Left hindlimb (tissue), 1 donor: ENCODE measurements around the gene SMPDL3A.
"Not testable (repeated sequence)": the region's sequence is repeated elsewhere in the genome, so short reads cannot be mapped to it uniquely, and the experiment has no call there.

Experiments used
- DNase-seq: peaks from one replicate; pipeline ENCODE4 v3.0.0-alpha.2; 2018

SMPDL3A gene, protein sequence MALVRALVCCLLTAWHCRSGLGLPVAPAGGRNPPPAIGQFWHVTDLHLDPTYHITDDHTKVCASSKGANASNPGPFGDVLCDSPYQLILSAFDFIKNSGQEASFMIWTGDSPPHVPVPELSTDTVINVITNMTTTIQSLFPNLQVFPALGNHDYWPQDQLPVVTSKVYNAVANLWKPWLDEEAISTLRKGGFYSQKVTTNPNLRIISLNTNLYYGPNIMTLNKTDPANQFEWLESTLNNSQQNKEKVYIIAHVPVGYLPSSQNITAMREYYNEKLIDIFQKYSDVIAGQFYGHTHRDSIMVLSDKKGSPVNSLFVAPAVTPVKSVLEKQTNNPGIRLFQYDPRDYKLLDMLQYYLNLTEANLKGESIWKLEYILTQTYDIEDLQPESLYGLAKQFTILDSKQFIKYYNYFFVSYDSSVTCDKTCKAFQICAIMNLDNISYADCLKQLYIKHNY

DNA sequence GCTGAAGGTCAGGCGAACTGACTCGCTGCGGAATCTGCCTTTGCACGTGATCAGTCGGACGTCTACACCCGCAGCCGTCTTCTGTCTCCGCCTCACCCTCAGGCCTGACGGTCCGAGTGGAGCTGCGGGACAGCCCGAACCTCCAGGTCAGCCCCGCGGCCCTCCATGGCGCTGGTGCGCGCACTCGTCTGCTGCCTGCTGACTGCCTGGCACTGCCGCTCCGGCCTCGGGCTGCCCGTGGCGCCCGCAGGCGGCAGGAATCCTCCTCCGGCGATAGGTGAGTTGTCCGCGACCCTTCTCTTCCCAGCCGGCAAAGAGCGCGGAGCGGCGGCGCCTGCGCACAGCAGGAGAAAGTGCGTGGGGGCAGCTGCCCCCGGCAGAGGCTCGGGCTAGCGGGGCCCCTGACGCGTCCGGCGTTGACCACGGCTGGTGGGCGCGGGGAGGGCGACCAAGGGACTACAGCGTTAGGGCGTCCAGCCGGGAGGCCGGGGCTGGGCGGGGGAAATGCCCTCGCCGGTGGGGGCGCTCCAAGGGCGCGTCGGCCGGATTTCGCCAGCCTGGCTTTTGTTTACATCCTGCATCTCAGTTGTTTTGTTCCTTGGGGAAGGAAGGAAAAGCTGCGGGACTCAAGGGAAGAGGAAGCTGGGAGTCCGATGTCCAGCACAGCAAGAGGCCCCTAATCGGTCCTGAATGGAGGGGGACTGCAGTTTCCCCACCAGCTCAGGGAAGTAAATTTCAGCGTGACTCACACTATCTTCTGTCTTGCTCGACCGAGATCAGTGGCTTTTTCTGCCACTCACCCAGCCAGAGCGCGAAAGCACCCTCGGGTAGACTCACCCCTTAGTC lies at the start of gene SMPDL3A:
Gene SMPDL3A (plus strand): TSS at position 77 of the 846 bp plus-strand sequence. CDS start 89 bp downstream, at position 166.
- peak; percentile 84 for DNase-seq

DNA sequence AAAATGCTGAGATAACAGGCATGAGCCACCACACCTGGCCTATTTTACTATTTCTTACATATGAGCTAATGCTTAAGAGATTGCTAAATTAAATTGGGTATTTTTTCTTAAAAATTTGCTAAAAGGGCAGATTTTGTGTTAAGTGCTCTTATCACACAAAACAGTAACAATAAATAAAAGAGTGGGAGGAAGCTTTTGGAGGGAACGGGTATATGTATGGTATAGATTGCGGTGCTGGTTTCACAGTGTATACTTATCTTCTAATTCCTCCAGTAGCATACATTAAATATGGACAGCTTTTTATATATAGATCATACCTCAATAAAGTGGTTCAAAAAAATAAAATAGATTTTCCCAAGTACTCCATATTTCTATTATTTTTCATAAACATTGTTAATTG lies 49.0 kb upstream of the SMPDL3A start:
- no peak for DNase-seq

DNA sequence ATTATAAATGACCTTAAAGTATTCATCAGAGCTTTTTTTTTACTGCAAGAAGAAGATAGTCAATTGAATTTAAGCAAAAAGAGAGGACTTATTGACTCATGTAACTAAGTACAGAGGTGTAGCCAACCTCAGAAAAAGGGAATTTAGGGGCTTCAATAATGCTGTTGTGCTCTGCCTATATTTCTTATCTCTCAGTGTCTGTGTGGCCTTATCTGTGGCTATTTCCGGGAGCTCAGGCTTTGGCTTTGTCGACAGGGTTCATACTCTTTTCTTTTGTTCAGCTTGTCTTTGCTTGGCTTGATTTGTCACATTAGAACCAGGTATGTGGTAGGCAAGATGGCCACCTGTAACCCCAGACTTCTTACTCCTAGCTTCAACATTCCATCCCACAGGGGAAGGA lies 48.1 kb upstream of the SMPDL3A start:
- no peak for DNase-seq

DNA sequence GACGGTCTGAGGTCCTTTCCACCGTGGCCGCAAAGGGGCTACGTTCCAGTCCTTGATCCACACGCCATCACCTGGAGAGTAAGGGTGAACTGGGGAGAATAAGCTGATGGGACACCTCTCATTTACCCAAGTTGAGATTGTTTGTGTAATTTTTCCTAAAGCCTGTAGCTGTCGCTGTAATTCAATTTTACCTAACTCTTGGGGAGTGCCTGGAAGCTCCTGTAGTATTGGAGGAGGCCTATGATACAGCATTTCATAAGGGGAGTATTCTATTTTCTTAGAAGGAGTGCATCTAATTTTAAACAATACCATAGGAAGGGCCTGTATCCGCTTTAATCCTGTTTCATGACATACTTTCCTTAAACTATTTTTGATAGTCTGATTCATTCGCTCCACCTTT lies 44.8 kb upstream of the SMPDL3A start:
- not testable (repeated sequence) for DNase-seq

DNA sequence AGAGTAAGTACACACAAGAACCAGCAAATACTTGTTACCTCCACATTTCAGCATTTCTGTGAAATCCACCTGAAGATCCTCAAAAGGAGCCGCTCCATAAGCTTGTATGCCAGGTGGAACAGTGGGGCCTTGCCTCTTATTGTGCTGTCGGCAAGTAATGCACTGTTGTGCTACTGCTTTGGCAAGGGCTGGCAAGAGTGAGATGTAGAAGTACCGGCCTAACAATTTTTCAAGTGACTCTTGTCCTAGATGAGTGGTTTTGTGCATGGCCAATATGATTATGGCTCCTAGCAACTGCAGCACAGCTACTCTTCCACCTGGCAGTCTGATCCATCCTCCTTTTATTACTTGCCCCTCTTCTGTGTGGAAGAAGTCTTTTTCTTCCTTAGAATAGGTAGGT lies 44.2 kb upstream of the SMPDL3A start:
- DNase-seq, result not testable (repeated sequence)

DNA sequence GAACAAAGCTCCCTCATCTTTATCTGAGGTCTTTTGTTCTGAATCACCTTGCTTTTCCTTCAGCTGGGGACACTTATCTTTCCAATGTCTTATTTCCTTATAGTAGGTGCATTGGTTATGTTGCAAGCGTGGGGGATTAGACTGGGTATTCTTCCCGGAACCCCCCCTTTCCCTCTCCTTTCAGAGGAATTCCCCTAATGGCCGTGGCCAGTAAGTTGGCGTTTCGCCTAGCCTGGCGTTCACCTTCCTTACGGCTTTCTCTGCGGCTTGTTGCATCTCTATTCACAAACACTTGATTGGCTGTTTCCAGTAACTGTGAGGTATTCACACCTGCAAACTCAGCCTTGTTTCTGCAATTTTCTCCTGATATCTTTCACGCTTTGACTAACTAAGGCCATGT lies 42.4 kb upstream of the SMPDL3A start:
- no peak for DNase-seq

DNA sequence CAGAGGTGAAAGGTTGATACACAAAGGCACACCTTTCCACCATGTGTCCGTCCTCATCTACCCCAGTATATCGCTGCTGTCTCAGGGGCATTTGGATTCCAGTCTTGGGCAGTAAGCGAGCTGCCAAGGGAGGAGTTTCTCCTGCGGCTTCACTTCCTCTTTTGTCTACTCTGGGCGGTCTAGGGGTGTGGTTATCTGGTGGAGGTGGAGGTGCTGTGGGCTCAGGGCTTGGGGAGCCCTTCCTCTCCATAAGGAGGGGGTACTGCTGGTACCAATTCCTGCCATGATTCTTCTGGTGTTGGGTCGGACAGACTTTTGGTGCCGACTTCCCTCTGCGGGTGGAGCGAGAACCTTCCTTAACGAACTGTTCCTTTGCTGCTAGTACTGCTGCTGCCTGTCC lies 41.5 kb upstream of the SMPDL3A start:
- DNase-seq, result no peak

DNA sequence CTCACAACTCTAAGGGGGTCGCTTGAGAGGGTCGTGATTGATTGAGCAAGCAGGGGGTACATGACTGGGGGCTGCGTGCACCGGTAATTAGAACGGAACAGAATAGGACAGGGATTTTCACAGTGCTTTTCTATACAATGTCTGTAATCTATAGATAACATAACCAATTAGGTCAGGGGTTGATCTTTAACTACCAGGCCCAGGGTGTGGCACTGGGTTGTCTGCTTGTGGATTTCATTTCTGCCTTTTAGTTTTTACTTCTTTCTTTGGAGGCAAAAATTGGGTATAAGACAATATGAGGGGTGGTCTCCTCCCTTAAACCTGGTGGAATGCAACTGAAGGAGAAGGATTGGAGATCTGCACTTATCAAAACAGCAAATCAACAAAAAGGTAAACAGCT lies 40.1 kb upstream of the SMPDL3A start:
- not testable (repeated sequence) for DNase-seq

DNA sequence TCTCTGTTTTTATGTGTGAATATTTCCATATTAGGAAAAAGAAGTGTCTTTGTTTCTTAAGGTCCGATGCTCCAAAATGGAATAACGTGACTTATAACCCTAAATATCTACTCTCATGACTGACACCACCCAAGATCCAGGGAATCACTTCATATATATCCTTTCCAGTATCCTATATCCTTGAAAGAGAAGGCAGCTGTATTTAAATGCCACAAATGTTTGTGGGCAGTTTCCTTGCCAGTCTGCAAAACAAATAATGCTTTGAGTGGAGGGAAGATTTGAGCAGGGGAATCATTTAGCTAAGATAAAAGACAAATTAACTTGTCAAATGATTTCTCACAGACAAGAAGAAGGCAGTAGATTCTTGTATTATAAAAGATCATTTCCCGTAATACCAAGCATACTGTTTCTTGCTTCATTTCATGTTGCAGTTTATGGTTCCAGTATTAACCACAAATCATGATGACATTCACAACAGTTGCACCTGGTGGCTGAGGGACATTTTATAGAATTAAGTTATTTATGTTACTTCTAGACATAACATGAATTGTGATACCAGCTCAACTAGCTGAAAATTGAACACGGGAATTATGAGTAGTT lies 39.5 kb upstream of the SMPDL3A start:
- no peak for DNase-seq

DNA sequence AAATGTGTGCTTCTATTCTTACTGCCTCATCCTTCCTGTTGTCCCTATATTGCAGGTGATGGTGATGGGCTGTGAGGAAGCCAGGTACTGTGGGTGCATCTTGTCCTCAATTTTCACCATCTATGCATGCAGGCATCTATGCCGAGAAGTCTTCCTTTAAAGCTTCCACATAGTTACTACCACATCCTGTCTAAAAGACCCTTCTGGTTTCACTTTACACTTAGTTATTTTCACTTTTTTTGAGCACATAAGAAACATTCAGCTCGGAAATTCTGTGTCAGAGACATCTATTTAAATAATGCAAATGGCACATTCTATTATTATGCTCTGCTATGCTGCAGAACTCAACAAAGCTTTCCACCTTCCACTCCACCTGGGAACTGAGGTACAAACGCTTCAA lies 37.7 kb upstream of the SMPDL3A start:
- DNase-seq, result no peak

DNA sequence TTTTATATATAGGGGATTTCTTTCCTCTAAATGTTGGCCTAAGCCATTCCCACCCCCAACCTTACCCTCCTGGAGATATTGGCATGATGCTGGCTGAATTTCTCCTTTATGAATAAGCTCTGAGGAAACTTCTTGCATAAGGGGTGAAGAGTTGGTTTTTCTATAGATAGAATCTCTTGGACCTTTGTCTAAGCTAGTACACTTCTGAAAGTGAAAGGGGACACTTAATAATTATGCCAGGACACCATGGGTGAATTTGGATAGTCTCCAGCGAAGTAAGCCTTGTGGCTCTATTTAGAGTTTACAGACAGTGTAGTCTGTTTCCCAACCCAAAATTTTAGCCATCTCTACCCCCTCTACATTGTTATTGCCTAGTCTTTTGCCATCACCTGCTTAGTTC lies 36.6 kb upstream of the SMPDL3A start:
- no peak for DNase-seq

DNA sequence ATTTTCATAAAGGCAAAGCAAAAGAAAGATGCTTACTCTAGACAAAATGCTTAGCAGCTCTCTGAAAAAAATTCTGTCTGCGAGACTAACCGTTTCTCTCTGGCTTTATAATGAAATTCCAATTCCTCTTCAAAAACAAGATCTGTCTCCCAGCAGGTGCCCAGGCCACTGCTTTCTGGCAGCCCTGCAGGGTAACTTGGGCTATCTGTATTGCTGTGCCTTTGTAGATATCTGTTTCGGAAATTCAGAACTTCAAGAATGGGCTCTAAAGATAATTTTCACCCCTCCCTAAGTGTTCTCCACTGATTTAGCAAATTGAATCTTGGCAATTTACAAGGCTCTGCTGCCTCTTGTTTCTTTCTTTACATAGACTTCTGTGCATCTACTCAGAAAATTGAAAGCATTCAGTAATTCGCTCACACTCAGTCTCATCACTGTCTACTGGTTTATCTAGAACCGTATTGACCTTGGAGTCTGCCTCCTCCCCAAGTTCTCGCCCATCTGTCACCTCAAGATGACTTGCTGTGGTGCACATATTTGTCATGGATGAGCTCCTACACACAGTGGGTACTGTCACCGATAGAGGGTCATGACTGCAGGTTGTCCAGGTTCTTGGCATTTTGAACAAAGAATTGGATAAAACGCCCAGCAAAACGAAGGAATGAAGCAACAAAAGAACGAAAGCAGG lies 35.9 kb upstream of the SMPDL3A start:
- DNase-seq, result no peak

DNA sequence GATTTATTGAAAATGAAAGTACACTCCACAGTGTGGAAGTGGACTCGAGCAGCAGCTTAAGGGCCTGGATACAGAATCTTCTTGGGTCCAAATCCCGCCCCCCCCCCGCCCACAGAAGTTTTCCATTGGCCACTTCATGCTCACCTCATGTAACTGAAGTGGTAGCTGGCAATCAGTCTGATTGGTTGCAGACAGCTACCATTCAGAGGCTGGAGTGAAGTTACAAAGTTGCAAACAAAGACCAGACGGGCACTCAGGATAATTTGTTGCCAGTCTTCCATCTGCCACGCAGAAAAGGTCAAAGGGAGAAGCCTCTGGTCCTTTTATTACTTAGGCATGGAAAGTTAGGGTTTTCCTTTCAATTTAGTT lies 35.4 kb upstream of the SMPDL3A start:
- DNase-seq, result no peak

DNA sequence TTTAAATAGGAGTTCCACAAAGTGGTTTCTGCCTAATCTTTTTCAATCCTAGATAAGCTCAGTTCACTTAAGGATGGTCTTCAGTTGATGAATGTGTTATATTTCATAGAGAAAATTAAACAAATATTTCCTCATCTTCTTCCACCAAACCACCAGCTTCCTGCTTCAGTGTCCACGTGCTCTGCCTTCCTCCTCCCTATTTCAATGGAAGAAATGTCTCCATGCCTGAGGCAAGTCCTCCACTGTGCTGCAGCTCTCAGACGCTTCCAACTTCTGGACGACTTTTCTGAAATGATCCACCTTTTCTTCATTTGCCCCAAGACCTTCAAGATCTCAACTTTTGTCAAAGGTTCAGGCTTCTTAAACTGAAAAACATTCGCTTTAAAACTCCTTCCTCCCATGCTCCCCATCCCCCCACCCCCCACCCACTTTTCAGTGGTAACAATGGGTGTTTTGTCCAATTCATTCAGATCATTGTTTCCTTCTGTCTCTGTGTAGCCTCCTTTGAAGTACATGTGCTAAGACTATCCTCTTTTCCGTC lies 34.8 kb upstream of the SMPDL3A start:
- no peak for DNase-seq

DNA sequence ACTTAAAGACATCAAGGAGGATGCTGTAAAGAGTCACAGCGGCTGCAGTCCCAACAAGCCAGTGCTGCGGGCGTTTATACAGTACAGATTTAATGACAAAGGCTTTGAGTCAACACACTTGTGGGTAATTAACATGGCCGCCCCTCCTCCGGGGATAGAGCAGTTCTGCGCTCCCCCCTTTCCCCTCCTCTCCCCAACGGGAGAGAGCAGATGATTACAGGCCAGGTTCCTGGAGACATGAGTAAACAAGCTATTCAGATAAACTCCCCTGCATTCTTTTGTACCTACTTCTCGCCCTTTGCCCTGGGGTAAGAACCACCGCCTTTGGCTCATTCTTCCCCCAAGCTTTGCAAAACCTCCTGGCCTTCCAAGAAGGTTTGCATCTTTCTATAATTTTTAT lies 33.2 kb upstream of the SMPDL3A start:
- DNase-seq, result no peak

DNA sequence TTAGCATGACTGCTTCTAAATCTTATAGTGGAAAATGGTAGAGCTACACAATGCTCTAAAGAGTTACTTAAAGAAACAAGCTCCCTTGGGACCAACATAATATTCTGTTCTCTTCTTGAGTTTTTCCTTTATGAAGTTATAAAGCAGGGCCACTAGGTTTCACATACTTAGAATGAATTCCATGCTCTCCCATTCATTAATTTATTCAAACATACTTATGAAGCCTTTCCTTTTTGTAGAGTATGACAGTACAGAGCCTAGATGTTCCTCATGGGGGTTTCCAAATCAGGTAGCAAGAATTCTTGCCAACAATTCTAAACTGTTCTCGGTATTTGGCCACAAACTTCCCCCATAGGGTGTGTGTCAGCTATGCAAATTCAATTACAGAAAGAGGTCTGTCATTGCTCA lies 30.1 kb upstream of the SMPDL3A start:
- no peak for DNase-seq

DNA sequence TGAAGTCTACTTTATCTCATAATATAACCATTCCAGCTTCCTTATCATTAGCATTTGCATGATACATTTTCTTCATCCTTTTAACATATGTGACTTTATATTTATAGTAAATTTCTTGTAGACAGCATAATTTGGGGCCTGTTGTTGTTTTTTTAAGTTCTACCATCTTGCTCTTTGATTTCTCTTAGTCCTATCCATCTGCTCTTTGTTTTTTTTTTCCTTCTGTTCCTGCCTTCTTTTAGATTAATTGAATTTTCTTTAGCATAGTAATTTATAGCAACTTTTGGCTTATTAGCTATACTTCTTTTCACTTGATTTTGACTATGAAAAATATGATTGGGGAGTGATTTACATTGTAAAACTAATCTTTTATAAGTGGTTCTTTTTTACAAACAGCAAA lies 28.7 kb upstream of the SMPDL3A start:
- DNase-seq, result no peak

DNA sequence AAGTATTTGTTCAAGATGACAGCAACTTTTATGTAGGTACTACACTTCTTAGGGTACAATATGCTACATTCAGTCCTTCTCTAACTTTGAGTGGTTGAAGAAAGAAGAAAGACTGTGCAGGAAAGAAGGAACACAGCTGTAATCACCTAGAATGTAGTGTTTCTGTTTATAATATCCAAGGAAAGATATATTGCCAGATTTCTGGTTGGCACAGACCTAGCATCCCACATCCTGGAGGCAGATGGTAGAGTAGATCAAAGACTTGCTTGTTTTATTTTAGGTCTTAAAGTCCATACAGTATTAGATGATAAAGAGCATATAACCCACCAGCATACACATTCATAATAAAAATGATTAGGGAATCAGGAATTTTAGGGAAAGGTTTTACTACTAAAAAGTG lies 22.8 kb upstream of the SMPDL3A start:
- DNase-seq, result no peak

DNA sequence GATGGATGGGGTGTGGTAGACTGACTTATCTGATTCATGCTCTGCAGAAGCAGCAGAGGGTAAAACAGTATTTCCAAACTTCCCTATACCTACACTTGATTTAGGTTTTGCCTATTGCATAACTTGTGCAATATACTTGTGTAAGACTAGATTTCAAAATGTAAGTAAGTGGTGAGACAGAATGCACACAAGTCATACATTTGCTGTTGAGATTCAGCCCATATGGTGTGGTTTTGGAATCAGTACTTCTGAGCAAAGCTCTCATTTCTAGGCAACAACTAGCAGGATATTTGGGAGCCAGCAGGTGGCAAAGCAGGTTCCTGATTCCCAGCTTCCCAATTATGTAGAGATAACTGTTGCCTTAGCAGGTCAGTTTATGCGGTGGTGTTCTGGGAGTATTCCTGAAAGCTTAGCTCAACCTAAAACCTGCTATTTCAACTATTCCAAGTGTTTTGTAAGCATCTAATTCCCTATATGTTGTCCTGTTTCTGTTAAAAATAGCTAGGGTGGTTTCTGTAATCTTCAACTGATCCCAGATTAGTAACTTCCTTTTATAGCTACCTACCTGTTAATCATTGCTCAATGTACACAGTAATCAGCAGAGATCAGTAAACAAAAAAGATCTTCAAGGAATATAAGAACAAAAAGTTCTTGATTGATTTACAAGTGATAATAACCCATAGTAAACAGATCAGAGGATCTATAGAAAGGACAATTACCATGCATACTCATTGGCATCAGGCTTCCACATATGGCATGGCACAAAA lies 18.0 kb upstream of the SMPDL3A start:
- DNase-seq, result no peak

DNA sequence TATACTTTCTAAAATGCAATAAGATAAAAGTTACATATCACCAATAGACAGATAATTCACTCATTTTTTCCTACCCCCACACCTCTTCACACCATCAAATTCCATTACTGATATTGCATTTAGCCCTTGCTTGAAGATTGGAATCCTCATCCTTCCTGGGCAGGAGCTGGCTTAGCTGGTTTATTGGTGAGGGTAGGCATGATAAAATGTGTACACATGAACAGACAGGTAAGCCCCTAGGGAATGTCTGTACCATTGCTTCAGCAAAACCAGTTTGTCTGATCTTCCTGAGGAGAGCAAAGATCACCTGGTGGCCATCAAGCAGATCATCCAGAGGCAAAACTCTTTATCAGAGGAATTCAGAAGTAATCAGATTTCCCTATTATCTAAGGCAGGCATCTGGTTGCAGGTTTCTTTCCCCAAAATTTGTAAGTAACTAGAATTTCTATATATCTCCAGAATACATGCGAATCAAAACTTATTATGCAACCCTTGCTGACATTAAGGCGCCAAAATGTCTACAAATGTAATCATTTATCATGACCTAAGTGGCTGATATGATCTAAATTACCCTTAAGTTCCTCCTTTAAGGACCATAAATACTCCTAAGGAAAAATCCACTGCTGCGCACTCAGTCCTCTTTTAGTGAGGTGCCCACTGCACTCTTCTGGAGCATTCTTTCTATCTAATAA lies 16.2 kb upstream of the SMPDL3A start:
- DNase-seq, result no peak

DNA sequence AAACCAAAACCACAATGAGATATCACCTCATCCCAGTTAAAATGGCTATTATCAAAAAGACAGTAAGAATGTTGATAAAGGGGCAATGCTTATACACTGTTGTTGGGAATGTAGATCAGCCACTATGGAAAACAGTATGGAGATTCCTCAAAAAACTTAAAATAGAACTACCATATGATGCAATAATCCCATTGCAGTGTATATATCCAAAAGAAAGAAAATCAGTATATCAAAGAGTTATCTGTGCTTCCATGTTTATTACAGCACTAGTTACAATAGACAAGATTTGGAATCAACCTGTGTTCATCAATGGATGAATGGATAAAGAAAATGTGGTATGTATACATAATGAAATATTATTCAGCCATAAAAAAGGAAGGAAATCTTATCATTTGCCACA lies 13.1 kb upstream of the SMPDL3A start:
- no peak for DNase-seq
